Cortex of kidney (tissue), 1 donor: ENCODE data around the gene LSM12.
"Not testable (repeated sequence)": the region's sequence is repeated elsewhere in the genome, so short reads cannot be mapped to it uniquely, and the experiment has no call there.

Source experiments
- DNase-seq: peaks from one replicate; lab custom pipeline; 2025; lab: John Stamatoyannopoulos, UW

LSM12 gene

DNA sequence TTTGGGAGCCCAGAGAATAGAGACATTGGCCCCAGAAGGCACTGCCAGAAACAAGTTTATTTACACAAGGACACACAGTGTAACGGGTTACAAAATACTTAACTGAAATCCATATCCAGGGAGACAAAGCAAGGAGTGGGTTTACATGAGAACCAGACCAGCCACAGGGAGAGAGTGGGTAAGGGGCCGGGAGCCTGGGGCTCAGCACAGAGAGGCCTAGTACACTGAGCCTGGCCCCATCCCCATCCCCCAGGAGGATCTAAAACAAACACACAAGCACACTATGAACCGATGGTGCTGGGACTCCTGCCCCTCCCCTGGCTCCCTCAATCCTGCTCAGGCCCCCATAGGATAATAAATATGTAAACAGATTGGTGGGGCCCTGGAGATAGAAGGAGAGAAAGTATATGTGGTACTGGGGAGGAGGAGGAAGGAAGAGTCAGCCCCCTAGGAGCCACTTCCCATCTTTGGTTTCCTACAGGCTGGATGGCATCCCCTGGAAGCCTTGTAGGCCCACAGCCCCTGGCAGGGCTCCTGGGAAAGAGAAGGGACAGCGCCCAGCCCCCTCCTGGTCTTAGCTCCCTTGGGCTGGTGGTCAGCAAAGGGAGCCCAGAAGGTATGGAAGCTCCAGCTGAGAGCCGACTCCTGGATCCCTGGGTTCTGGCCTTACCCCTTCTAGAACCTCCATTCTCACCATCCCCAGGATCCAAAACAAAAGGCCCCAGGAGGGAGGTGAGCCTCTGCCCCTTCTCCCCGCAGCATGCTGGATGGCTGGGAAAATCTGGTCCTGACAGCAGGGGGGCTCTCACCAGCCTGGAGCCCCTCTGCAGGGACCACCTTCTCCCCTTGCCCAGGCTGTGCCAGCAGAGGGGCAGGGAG lies 10.5 kb upstream of the LSM12 start:
- no peak for DNase-seq

DNA sequence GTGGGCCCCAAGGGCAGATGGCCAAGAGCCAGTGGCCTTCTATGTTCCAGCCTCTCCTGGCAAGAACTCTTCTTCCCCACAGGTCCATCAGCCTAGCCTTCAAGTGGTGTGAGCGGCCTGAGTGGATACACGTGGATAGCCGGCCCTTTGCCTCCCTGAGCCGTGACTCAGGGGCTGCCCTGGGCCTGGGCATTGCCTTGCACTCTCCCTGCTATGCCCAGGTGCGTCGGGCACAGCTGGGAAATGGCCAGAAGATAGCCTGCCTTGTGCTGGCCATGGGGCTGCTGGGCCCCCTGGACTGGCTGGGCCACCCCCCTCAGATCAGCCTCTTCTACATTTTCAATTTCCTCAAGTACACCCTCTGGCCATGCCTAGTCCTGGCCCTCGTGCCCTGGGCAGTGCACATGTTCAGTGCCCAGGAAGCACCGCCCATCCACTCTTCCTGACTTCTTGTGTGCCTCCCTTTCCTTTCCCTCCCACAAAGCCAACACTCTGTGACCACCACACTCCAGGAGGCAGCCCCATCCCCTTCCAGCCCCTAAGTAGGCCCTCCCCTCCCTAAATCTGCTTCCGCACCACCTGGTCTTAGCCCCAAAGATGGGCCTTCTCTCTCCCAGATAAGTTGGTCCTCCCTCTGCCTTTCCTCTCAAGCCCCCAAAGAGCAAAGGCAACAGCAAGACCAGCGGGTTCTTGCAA lies 9.3 kb upstream of the LSM12 start:
- no peak for DNase-seq

DNA sequence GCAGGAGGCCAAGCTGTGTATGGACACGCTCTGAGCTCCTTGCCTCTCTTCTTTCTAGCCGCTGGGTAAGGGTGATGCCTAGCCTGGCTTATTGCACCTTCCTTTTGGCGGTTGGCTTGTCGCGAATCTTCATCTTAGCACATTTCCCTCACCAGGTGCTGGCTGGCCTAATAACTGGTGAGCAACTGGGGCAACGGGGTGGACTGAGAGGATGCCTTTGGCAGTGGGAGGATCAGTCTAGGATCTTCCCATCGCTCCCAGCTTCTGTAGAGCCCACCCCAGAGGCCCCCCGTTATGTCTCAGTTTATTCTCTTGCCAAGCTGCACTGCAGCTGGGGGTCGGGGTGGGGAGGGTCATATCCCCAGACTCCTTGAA lies 8.4 kb upstream of the LSM12 start:
- DNase-seq, result no peak

DNA sequence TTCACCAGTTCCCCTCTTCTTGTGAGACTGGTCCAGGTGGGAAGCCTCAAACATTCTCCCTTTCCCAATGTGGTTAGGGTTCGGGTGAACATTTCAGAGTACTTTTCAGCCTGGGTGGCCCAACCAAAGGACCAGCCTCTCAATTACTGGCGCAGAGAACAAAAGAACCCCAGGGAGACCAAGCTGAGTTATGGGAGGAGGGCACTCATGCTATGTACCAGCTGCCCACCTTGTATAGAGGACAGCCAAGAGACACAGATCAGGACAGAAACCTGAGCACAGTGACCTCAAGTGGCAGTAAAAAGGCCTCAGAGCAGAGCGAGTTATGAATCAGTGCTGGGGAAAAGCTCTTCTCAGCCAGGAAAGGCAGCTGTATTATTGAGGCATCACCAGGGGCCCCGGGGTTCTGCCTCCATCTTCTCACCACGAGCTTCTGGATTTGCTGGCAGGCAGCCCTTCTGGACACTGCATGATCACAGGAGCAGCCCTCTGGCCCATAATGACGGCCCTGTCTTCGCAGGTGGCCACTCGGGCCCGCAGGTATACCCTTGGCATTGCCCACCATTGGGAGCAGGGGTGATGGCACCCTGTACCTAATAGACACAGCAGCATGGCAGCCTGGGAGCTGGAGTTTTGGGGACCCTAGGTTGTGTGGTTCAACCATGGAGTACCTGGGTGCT lies 7.9 kb upstream of the LSM12 start:
- no peak for DNase-seq

DNA sequence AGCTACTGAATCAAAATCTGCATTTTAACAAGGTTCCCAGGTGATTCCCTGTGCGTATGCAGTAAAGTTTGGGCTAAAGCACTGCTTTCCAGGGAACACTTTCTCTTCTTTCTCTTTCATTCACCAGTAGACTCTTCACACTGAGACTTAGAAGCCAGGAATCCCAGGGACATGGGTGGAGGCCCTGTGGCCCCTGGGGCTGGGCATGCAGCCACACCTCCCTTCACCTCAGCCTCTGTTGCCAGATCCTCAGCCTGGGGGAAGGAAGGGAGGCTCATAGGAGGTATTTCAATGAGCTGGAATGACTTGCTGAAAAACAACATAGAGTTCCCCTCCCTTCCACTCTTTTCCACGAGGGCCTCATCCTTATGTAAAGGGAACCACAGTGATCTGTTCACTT lies 5.3 kb upstream of the LSM12 start:
- no peak for DNase-seq

DNA sequence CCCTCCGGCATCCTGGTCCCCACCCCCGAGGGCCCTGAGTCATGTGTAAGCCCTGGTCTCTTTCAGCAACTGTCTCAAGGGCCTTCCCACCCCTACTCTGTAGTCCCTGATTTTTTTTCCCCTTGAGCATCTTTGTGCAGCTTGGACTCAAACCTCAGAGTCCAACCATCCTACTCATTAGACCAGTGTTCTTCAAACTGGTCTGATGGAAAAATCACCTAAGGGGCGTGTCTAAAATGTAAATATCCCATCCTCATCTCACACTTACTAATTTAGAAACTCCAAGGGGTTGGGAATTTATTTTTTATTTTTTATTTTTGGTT lies 4.7 kb upstream of the LSM12 start:
- DNase-seq, result no peak

DNA sequence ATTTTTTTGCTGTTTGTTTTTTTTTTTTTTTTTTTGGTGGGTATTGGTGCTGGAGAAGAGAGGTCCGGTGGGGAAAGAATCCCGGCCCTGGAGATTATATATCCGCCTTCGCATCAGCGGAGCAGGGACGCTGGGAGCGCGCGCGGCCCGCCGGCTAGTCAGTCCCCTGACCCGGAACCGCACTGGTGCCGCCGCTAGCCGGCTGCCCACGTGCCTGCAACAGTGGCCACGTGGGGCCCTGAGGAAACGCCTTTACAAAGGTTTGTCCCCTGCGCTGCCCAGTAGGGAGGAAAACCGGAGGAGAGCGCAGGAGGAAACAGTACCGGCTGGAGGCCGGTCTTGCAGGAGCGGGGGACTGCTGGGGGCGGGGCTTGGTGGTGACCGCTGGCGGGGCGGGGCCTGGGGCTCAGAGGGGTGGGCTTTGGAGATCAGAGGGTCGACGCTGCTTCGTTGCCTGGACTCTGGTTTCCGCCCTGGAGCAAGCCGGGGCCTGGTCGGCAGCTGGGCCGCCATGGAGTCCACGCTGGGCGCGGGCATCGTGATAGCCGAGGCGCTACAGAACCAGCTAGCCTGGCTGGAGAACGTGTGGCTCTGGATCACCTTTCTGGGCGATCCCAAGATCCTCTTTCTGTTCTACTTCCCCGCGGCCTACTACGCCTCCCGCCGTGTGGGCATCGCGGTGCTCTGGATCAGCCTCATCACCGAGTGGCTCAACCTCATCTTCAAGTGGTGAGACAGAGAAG lies 4.2 kb upstream of the LSM12 start, which contains the start of gene G6PC3:
TSS of gene G6PC3 (plus strand) at position 281 of the 743 bp plus-strand sequence. CDS start at position 512, 231 bp downstream.
- DNase-seq, result peak; percentile 55

DNA sequence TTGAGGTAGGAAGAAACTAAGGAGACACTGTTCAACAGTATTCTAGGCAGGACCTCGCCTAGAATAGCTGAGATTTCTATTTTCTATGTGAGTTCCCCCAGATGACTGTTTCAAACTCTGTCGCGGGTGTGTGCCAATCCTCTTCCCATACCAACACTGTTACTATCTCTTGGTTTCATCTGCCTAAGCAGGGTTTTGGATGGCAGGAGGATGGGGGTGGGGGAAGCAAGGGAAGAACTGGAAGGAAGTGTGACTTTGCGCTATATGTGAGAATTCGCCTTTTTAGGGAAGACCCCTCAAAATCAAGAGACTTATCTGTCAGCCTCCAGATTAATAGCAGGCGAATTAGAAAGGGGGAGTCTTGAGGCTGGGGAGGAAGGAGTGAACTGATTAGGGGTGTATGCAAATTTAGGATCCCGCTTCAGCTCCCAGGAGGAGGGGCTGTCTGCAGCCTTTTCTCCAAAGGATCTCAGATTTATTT lies 3.5 kb upstream of the LSM12 start:
- DNase-seq, result no peak

DNA sequence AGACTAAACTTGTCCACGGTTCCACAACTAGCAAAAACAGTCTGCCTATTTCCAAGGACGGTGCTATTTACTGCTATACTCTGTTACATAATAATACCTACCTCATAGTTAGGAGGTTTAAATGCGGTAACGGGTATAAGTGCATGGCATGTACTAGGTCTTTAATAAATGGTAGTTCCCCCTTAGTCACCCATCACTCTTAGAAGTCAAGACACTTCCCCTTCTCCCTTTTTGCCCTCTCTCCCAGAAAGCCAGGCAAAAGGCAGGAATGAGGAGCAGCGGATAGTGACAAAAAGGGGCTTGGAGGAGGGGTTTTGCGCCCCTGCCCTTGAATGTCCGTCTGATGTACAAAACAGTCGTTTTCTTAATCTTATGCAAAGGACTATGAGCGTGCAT lies 1.1 kb upstream of the LSM12 start:
- DNase-seq, result no peak

DNA sequence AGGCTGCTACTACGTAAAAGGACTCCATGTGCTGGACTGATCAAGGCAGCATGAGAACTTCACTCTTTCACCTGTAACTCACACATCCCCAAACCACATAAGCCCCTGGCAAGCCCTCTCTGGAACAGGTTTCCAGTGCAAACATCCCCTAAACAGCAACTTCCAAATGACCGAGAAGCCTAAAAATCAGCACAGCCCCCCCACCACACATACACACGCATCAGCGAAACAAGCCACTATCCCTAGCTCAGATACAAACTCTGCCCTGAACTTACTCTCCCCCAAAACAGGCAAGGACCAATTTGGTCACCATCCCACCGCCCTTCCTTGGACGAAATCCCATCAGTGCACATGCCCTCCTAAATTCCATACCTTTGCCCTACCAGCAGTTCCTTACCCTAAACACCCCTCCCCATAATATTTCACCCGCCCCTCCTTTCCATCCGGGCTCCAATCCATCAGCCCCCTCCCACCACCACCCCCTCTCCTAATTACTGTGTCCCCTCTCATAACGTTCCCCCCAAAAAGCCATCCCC lies 735 bp downstream of the LSM12 start:
- no peak for DNase-seq

DNA sequence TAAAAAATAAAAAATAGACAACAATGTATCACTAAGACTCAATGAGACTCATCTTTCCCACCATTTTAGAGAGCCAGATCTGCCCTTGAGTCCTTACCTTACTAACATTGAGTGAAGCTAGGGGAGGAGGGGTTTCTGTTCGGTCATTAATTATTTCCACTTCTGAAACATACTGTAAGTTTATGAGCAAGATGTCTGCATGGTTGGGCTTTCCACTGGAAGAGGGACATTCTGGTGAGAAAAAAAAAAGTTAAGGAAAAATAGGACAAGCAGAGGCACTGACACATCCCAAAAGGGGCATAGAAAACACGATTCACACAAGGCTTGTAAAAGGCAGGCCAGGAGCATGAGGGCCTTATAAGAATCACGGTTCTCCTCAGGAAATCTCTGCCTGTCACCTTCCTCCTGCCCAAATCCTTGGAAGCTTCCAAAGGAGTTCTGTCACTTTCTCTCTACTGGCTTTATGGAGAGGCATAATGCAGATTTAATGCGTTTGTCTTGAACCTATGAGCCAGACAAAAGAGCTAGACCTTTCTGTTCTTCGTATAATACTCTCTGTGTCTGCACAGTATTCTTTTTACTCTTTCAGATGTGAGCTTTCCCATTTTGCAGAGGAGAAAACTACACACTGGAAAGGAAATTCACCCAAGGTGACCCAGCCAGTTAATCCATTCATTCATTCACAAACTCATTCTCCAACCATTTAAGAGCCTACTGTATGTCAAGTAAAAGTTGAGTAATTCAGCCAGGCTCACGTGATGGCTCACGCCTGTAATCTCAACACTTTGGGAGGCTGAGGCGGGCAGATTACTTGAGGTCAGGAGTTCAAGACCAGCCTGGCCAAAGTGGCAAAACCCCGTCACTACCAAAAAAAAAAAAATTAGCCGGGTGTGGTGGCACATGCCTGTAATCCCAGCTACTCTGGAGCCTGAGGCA lies 2.5 kb downstream of the LSM12 start:
- DNase-seq, result no peak

DNA sequence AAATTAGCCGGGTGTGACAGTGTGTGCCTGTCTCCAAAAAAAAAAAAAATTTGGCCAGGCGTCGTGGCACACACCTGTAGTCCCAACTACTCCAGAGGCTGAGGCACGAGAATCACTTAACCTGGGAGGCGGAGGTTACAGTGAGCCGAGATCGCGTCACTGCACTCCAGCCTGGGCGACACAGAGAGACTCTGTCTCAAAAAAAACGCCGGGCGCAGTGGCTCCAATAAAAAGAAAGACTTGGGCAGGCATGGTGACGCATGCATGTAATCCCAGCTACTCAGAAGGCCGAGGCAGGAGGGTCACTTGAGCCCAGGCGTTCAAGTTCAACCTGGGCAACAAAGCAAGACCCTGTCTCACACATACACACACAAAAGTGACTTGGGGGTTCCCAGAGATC lies 3.6 kb downstream of the LSM12 start:
- no peak for DNase-seq

DNA sequence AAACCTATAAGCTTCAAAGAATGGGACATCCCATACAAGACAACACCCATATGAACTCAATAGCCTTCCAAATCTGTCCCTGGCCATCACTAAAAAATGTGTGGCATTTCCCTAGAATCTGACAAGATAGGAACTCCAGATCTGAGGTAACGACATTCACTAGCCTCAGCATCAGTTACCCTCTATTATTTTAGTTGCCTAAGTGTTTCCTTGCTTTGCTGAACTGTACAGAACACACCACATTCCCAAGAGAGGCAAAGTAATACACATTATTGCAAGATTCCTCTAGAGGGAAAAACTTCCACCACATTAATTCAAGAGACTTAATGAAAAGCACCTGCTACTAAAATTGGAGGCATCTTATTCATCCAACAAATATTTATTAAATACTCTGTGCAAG lies 5.0 kb downstream of the LSM12 start:
- DNase-seq, result no peak

DNA sequence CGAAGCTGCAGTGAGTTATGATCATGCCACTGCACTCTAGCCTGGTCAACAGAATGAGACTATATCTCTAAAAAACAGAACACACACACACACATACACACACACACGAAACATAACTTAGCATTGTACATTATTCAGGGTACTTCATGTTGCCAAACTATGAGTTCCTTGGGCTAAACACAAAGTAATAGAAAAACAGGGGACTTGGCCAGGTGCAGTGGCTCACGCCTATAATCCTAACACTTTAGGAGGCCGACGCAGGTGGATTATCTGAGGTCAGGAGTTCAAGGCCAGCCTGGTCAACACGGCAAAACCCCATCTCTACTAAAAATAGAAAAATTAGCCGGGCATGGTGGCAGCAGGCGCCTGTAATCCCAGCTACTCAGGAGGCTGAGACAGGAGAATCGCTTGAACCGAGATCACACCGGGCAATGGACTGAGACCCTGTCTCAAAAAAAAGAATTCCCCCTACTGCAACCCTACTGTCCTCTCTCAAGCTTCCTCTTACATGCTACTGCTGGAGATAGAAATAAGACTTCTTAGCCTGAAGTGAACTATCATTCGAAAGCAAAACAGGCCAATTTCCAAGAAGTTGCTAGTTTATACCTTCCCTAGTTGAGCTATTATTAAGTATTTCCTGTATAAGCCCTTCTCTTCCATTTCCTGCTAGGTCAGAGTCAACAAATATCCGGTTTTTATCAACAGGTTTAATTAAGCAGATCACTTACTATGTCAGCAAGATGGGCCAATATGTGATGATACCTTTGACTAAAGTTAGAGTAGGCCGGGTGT lies 7.2 kb downstream of the LSM12 start:
- DNase-seq, result no peak

DNA sequence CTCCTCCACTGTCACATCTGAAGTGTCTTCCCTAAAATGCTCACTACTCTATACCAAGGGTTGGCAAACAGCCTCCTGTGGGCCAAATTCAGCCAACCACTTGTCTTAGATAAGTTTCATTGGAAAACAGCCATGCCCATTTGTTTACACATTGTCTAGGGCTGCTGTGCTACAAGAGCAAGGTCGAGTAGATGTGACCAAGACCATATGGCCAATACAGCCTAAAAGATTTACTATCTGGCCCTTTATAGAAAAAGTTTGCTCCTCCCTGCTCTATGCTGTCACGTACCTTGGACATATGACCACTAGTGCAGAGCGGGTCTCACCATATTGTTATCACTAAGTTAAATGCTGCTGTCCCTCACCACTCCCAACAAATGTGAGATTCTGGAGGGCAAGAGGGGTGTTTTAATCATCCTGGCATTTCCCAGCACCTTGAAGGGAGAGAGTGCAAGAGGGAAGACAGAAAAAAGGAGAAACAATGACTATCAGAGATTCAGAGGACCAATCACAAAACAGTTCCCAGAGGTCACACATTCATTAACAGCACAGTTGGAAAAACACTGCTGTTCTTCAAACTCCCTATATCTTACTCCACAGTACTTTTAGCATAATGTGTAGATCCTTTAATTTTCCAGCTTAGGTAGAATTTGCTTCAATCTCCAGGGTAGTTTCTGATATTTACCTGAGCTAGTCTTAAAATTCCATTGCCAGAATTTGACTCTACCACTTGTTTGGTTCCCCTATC lies 13.2 kb downstream of the LSM12 start:
- no peak for DNase-seq

DNA sequence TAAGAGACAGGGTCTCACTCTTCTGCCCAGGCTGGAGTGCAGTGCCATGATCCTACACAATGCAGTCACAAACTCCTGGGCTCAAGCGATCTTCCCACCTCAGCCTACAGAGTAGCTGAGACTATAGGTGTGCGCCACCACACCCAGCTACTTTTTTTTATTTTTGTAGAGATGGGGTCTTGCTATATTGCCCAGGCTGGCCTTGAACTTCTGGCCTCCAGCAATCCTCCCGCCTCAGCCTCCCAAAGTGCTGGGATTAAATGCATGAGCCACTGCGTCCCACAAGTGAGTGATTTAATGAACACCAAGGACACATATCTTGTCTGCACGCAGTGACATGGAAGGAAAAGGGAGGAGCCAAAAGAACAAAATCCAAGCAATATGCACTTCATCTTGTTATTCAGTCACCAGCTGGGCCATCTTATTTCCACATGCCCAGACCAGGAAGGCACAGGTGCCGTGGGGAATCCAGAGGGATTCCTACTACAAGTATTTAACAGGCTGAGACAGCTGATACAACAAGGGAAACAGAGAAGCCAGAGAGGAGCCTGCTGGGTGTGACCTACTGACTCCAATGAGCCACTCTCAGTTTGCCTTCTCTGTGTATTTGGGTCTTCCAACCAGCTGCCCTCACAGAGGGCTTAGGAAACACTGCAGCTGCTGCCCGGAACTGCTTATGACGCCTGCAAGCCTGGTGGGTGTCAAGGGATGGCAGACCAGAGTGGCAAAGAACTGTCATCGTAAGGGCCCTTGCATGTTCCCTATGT lies 17.0 kb downstream of the LSM12 start:
- DNase-seq, result no peak

DNA sequence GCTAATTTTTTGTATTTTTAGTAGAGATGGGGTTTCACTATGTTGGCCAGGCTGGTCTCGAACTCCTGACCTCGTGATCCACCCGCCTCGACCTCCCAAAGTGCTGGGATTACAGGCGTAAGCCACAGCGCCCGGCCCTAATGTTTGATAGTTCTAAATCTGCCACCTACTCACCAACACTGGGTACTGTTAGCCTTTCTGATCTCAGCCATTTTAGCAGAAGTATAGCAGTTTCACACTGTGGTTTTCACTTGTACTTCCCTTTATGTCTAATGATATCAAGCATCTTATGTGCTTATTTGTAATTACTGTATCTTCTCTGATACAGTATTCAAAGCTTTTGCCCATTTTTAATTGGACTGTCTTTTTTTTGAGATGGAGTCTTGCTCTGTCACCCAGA lies 19.6 kb downstream of the LSM12 start:
- not testable (repeated sequence) for DNase-seq

DNA sequence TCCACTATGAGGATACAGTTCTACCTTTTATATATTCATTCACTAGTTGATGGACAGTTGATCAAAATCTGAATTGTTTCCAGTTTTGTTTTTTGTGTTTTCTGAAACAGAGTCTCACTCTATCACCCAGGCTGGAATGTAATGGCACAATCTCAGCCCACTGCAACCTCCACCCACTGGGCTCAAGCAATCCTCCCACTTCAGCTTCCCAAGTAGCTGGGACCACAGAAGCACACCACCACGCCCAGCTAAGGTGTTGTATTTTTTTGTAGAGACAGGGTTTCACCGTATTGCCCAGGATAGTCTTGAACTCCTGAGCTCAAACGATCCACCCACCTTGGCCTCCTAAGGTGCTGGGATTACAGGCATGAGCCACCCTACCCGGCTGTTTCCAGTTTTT lies 21.0 kb downstream of the LSM12 start:
- no peak for DNase-seq
